Measurements from ENCODE around the gene R3HDM2.

Gene R3HDM2

GRCh38 chr12:57465747-57466505 is 35.1 kb upstream of the R3HDM2 start:
- no peak for DNase-seq

- DNase-seq: no peak
These were observed 34.3 kb upstream of the R3HDM2 start for GRCh38 chr12:57465030-57465746.

- DNase-seq: no peak
These were observed 33.7 kb upstream of the R3HDM2 start for GRCh38 chr12:57464569-57464968.

- DNase-seq: no peak
These were observed 32.0 kb upstream of the R3HDM2 start for GRCh38 chr12:57462912-57463253.

GRCh38 chr12:57462251-57462911 is 31.5 kb upstream of the R3HDM2 start:
- DNase-seq: peak; percentile 87 to 88

GRCh38 chr12:57461917-57462250 is 31.0 kb upstream of the R3HDM2 start:
- no peak for DNase-seq

- no peak for DNase-seq
These were observed 30.6 kb upstream of the R3HDM2 start for GRCh38 chr12:57461276-57461916.

- DNase-seq: no peak
These were observed 30.0 kb upstream of the R3HDM2 start for GRCh38 chr12:57460841-57461275.

- DNase-seq: no peak
These were observed 29.6 kb upstream of the R3HDM2 start for GRCh38 chr12:57460468-57460784.

GRCh38 chr12:57459750-57460467 is 29.1 kb upstream of the R3HDM2 start, which contains the start of gene GLI1:
TSS of gene GLI1 (plus strand) at chr12:57459785. CDS start at chr12:57463692, 3,907 bp downstream.
- DNase-seq: no peak

- DNase-seq: peak; percentile 93 to 95
These were observed 28.4 kb upstream of the R3HDM2 start for GRCh38 chr12:57459055-57459749.

GRCh38 chr12:57458665-57459054 is 27.8 kb upstream of the R3HDM2 start:
- DNase-seq: no peak

- DNase-seq: no peak
These were observed 26.1 kb upstream of the R3HDM2 start for GRCh38 chr12:57456737-57457490.

GRCh38 chr12:57456145-57456700 is 25.4 kb upstream of the R3HDM2 start:
- peak in 1 of 2 experiments; percentile 39 for DNase-seq

GRCh38 chr12:57455374-57456144 is 24.7 kb upstream of the R3HDM2 start:
- DNase-seq: no peak

GRCh38 chr12:57454566-57455373 is 23.9 kb upstream of the R3HDM2 start, which contains the start of gene INHBE:
TSS of gene INHBE (plus strand) at chr12:57455307. CDS start at chr12:57455537, 230 bp downstream.
- no peak for DNase-seq

- DNase-seq: no peak
These were observed 23.3 kb upstream of the R3HDM2 start for GRCh38 chr12:57454213-57454565.

GRCh38 chr12:57452937-57453509 is 22.2 kb upstream of the R3HDM2 start:
- DNase-seq: peak in 1 of 2 experiments; percentile 31
